HuH-7 (cell line): ENCODE data around the gene SYCP2.
"Not testable (repeated sequence)": the region's sequence is repeated elsewhere in the genome, so short reads cannot be mapped to it uniquely, and the experiment has no call there.

Experiments used
- DNase-seq: peaks from one replicate; pipeline ENCODE4 v3.0.0; 2011; ENCODE audit warnings: low spot score

SYCP2 gene

GRCh38 chr20:59933296-59933848 is at the start of gene SYCP2:
SYCP2 (minus strand) TSS chr20:59933637; CDS start chr20:59922413, 11,224 bp downstream.
- no peak for DNase-seq

DNA sequence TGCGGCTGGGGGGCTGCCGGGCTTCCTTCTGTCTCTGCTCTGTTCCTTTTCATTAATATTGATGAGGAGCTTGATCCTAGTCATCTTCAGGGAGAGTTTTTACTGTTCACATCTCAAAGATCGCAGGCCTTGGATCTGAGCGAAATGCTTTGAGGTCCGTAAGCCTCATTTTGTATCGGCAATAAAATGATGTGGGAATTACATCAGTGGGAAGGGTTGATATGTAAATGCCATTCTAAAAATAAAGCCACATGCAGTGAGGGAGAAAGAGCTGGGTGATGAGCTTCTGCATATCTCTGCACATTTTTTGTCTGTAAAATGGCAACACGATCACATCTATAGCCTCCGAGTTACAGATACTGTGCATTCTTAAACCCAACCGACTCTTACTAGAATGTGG is 49.6 kb upstream of the SYCP2 start:
- no peak for DNase-seq

DNA sequence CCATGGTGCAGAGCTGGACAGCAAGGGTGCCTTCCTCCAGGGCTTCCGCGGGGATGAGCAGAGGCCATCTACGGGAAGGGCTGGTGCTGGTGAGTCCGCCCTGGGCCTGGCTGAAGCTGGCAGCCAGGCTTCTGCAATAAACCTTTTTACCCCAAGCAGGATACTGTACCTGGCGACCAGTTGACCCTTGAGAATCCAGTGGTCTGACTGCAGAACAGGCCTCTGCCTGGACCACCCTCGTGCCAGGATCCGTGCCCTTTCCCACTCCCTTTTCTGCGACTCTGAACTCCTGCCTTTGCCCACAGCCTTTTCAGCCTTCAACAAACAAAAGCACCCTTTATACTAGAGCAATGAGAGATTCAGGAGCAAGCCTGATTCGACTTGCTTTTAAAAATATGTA is 43.6 kb upstream of the SYCP2 start:
- DNase-seq: no peak

GRCh38 chr20:59976156-59976782 is 42.8 kb upstream of the SYCP2 start:
- no peak for DNase-seq

- no peak for DNase-seq
Observed at GRCh38 chr20:59972037-59972801, 38.8 kb upstream of the SYCP2 start.

DNA sequence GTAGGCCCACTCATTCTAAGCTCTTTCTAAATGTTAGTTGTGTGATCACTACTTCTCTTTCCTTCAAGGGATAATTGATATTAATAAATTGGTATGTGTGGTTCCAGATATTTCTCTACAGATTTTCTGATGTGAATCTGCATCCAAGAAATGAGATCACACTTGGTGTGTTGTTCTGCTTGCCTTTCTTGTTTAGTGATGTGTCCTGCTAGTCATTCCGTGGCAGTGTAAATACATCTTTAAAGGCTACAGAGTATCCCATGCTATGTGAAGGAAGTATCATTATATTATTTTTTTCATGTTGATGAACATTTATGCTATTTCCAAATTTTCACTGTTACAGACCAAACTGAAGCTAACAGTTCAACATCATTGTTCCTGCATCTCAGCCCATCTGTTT is 38.0 kb upstream of the SYCP2 start:
- DNase-seq: no peak

DNA sequence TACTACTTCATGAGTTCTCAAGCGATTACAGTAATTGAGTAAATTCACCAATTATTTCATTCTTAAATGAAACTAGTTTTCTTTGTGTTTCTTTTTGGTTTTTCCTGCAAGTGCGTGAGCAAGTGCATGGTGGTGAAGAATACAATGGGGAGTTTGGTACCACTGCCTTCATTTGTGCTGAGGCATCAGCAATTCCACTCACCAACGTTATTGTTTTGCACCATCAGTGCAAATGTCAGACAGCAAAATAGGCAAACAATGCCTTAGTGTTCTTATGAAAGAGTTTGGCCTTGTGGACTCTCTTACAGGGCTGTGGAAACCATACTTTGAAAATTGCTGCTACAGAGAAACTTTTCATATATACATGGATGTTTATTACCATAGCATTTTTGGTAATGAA is 33.0 kb upstream of the SYCP2 start:
- DNase-seq: no peak

DNA sequence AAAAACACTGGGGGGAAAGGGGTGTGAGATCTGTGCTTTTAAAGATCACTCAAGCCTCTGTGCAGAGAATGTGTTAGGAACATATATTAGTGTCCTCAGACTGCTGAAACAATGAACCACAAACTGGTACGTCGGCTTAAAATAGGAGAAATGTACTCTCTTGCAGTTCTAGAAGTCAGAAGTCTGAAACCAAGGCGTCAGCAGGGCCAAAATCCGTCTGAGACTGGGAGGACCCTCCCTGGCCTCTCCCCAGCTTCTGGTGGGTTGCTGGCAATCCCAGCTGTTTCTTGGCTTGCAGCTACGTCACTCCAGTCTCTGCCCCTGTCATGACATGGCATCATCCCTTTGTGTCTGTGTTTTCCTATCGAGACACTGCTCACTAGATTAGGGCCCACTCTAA is 28.7 kb upstream of the SYCP2 start:
- no peak for DNase-seq

GRCh38 chr20:59961423-59961822 is 28.0 kb upstream of the SYCP2 start:
- no peak for DNase-seq

GRCh38 chr20:59958626-59959025 is 25.2 kb upstream of the SYCP2 start:
- DNase-seq: no peak

GRCh38 chr20:59958123-59958522 is 24.7 kb upstream of the SYCP2 start, which contains the start of gene CDH26:
CDH26 (plus strand) TSS chr20:59958423; CDS start chr20:59958727, 304 bp downstream.
- no peak for DNase-seq

DNA sequence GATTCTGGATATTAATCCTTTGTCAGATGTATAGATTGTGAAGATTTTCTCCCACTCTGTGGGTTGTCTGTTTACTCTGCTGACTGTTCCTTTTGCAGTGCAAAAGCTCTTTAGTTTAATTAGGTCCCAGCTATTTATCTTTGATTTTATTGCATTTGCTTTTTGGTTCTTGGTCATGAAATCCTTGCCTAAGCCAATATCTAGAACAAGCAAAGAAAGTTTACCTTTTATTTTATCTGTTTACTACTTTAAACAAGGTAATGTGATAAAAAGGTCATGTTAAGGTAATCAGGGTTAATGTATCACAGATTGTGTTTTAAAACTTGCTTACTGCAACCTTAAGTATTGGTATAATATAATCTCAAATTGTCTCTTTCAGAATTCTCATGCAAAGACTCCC is 24.1 kb upstream of the SYCP2 start:
- DNase-seq: not testable (repeated sequence)

- DNase-seq: no peak
Observed at GRCh38 chr20:59955131-59955796, 21.8 kb upstream of the SYCP2 start.

GRCh38 chr20:59954718-59955117 is 21.3 kb upstream of the SYCP2 start:
- no peak for DNase-seq

DNA sequence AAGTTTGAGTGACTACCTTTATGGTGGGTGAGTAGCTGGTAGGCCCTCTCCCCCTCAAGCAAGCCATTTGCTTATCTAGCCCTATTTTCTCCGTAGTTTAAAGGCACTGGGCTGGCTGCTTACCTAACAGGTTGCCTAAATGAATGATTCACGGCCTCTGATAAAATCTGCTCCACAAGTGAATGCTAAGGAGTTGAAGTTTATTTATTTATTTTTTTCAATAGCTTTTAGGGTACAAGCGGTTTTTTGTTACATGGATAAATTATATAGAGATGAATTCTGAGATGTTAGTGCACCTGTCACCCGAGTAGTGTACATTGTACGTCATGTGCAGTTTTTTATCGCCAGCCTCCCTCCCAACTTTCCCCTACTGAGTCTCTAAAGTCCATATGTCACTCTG is 16.5 kb upstream of the SYCP2 start:
- no peak for DNase-seq

GRCh38 chr20:59948828-59949720 is 15.6 kb upstream of the SYCP2 start:
- DNase-seq: no peak

- DNase-seq: no peak
Observed at GRCh38 chr20:59948212-59948611, 14.8 kb upstream of the SYCP2 start.

DNA sequence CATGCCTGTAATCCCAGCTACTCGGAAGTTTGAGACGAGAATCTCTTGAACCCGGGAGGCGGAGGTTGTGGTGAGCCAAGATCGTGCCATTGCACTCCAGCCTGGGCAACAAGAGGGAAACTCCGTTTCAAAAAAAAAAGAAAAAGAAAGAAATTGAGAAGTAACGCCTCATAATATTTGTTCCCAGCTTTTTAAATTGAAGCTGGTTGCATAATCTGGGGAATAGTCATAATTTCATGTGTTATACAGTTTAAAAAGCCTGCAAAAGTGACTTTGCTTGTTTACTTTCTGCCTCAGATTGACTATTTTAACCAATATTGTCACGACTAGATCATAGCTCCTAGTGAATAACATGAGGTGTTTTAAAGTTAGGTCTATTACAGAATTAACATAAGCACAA is 13.9 kb upstream of the SYCP2 start:
- no peak for DNase-seq

- no peak for DNase-seq
Observed at GRCh38 chr20:59945731-59946130, 12.3 kb upstream of the SYCP2 start.

- no peak for DNase-seq
Observed at GRCh38 chr20:59945175-59945574, 11.7 kb upstream of the SYCP2 start.

DNA sequence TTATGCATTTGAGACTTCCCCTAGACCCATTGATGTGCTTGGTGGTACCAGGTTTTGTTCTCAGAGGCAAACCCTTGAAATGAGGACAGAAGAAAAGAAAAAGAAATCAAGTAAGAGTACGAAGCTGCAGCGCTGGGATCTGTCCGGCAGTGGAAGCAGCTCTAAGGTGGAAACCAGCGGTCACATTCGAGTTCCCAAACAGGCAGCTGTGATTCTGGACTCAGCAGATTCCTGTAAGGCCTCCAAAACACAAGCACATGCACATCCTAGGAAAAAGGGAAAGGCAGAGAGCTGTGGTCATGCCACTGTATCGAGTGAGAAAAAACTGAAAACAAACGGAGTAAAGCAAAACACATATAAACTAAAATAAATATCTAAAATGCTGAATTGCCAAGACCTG is 11.3 kb upstream of the SYCP2 start:
- DNase-seq: no peak

- DNase-seq: no peak
Observed at GRCh38 chr20:59942245-59942644, 8.8 kb upstream of the SYCP2 start.
